GM19468 (cell line): ENCODE measurements around the gene DGCR2.

Experiments used
- ATAC-seq: cut with Tn5 transposase; IDR thresholded peaks from one replicate; pipeline ENCODE4 v1.9.1; 2021; ENCODE audit warnings: mild to moderate bottlenecking, moderate library complexity, moderate number of reproducible peaks; ENCODE audit not compliant: unreplicated experiment; ENCODE audit errors: extremely low read depth

DGCR2 gene

DNA sequence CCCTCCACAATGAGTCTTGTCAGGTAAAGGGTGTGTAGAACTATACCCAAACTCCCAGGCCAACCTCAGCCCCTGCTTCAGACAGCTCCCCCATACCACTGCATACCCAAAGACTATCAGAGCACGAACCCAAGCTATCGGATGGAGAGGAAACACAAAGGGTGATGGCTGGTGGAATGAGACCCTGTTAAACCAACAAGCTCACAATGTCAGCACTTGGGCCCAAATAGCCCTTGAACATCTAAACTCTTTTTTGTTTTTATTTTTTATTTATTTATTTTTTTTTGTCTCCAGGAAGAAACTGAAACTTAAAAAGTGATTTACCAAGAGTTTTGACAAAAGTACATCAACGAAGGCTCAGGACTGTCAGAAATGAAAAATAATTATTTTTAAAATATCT, 10.6 kb downstream of the DGCR2 start:
- ATAC-seq, result no peak

DNA sequence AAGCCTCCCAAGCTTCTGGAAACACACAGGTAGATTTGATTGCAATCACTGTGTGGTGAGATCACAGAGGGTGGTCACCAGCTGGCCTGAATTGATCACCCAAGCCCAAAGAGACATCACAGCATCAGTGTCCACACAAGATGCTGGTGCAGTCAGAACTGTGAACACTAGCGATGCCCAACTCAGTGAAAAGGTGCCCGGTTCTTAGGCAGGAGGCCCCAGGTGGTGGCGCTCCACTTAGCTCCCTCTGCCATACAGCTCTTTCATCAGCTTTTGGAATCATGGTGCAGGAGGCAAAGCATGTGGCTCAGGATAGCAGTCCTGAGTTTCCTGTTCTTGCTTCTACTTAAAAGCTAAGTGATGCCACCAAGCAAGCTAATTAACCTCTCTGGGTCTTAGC, 11.1 kb downstream of the DGCR2 start:
- ATAC-seq, result no peak

DNA sequence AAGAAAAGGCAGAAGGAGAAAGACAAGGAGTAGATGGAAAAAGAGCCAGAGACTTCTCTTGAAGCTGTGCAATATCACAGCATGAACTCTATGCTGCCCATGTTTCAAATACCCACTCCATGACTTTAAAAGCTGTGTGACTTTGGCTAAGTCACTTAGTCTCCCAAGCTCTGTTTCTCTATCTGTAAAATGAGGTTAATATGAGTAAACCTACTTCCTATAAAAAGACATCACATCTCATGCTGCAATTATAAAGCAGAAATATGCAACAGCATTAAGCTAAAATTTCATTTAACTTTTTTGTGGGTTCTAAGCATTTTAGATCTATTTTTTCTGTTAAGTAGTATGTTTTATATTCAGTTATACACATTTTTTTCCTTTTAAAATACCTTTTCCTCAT, 11.6 kb downstream of the DGCR2 start:
- no peak for ATAC-seq

DNA sequence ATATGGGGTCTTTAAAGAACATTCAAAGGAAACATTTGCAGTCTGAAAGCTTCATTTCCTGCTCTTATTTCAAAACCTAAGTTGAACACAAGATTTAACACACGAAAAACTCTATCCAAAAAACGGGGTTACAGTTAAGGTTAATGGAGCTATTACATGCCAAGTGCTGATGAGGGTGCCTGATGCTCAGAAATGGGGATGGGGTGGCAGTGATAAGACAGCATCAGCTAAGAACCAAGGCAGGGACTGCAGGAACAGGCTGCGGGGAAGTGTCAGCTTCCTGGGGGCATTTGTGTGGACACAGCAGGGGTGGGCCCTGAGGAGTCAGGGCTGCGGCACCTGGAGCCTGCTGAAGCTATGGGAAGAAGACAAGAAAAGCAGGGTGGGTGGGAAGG, 12.2 kb downstream of the DGCR2 start:
- ATAC-seq, result no peak

DNA sequence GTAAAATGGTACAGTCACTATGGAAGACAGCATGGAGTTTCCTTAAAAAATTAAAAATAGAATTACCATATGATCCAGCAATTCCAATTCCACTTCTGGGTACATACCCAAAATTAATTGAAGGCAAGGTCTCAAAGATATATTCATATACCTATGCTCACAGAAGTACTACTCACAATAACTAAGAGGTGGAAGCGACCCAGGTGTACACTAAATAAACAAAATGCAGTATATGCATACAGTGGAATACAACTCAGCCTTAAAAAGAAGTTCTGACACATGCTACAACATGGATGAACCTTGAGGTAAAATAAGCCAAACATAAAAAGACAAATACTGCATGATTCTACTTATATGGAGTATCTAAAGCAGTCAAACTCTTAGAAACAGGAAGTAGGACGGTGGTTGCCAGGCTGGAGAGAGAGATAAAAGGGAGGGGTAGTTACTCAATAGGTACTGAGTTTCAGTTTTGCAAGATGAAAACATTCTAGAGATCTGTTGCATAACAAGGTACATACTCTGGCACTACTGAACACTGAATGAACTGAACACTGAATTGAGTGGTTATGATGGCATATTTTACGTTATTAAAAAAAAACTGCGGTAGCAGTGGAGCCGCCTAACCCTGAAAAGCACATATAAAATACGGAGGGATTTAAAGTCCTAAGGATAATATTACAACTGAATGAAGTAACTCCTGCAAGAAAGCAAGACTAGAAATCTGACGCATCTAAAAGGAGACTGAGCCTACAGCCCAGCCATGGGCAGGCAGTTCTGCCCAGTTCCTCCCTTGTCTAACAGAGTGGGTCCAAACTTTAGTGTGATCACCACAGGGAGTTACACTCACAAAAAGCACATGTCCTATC, 12.8 kb downstream of the DGCR2 start:
- ATAC-seq, result peak; percentile 63

DNA sequence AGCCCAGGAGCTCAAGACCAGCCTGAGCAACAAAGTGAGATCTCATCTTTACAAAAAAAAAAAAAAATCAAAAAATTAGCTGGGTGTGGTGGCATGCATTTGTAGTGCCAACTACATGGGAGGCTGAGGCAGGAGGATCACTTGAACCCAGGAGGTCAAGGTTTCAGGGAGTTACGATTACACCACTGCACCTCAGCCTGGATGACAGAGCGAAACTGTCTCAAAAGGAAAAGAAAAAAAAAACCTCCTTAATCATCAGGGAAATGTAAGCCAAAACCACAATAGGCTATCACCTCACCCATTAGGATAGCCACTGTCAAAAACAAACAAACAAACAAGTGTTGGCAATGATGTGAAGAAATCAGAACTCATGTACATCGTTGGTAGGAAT, 13.4 kb downstream of the DGCR2 start:
- ATAC-seq, result no peak

DNA sequence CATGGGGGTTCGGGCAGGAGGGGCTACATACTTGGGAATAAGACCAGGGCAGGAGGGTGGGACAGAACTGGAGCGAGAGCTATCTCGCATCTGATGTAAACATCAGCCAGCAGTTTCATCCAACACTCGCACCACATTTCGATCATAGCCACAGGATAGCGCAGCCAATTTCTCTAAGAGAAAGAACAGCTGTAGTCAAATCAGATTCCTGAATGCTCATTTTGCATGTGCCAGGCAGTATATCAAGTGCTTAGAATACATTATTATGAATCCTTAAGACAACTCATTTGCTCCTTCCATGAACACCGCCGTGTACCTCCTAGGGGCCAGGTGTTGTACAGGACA, 14.5 kb downstream of the DGCR2 start:
- ATAC-seq, result no peak

DNA sequence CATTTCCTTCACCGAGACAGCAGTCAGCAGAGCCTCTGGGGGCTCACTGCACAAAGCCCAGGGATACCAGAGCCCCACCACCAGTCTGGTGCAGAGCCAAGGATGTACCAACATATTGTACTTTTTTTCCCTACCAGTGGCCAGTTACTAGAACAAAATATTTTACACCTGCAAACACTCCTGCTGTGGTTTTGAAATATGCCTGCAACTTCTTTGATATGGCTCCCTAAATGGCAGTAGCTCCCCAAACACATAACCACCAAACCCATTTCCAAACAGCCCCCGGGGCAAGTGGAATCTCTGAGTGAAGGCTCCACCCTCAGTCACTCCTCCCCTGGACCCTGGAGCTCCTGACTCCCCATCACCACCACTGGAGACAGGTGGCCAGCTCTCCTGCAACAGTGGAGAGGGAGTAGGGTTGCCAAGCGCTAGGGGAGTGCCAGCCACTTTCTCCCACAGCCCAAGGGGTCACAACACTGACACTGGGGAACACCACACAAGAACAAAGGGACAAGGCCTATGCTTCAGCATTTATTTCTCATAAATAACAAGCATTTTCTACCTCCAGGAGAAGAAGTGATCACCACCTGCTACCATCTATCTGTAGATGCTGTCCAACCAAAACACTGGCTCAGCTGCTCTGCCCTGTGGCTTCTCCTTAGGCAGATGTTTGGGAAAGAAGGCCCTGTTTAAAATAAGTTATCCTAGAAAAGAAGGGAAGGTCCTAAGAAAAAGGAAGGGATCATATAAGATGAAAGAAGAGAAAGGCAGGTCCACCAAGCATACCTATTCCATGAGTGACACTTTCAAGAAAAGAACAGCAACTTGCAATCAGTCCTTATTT, 15.1 kb downstream of the DGCR2 start:
- no peak for ATAC-seq

DNA sequence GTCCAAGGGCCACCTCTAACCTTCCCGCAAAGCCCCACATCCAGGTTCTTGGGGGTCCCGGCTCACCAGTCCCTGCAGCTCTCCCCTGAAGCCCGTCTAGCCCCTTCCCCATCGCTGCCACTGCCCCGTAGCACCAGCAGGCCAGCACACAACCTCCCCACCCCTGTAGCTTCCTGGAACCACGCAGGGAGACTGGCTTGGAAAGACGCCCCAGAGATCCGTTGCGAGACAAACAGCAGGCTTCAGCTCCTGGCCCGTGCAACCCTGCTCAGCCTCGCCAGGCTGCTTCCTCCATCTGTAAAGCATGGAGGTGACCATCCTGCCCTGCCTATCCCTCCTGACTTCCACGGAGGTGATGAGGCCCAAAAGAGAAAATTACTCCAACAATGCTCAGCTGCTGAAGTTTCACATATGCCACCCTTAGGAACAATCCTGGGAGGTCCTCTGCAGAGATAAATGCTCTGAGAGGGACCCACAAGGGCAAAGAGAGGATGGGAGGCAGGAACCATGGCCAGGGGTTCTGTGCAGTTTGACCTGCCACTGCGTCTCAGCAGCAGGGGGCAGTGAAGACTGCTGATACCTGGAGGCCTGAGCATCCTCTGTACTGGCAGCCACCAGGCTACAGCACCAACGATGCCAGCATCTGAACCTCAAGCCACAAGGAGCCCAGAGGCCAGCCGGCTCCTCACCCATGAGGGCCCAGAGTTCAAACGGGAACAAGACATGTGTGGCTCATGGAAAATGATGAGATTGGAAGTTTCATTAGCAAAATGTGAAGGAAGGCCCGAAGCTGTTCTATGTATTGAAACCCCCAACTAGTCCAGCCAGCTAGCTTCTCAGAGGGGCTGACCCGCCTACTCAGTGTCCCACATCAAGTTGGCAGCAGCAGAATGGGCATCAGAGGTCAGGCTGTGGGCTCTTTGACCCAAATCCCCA, 16.1 kb downstream of the DGCR2 start:
- ATAC-seq, result no peak

DNA sequence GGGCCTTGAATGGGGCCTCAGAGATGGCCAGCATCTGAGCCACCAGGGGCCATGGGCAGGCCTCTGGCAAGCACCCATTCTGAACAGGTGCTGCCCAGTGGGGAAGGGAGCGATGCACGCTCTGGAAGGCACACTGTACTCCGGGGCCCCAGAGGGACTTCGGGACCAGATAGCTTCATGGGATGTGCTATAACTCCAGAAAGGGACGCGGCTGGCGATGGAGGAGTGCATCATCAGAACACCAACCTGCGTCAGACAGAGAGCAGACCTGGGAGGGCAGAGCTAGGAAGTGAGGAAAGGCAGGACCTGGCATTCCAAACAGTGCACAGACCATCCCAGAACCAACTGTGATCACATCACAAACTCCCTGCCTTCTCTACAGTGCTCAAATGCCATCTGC, 16.8 kb downstream of the DGCR2 start:
- ATAC-seq, result no peak

DNA sequence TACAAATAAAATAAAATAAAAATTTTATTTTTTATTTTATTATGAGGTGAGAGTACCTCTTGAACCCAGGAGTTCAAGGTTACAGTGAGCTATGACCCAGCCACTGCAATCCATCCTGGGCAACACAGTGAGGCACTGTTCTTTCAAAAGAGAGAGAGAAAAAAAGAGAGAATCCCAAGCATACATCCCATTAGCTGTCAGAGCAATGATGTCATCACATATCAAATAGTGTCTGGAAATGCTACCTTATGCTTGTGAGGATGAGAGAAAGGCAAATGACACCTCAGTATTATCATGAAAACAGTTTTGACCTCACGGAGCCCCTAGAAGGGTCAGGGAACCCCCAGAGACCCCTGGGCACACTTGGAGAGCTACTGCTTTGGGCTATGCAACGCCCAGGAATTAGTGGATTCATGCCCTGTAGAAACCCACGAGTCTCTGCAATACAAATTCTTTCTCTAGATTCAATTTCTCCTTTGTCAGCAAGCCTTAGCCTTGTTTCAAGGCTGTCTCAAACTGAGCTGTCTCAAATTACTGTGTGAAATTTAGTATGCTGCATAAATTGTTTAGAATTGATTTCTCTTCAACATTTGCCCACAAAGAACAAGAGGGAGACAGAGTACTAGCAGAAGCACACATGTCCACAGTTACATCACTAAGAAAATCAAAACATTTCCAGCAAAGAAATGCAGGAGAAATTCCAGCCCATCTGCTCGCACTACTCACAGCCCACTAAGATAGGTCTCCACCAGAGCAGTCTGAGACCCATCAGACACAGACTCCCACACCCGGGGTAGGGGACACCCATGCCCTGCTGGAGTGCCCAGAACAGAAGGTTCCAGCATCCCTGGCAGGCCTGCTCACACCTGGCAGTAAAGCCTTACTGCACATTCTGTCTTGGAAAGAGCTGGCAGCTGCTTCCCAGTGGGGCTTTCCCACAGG, 18.1 kb downstream of the DGCR2 start:
- no peak for ATAC-seq

DNA sequence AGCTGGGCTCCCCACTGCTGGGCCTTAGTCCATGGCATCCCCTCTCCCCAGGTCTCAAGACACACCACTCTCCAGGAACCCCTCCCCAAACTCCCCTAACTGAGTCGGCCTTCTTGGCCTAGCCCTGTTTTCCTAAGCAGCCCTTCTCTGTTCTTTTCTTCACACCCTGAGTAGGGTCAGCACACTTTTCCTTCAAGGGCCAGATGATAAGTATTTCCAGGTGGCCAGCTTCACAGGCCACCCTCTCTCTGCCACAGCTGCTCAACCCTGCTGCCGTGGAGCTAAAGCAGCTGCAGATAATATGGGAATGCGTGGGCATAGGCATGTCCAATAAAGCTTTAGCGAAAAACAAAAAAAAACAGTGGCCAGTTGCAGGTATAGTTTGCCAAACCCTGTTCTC, 24.1 kb downstream of the DGCR2 start:
- ATAC-seq, result no peak

DNA sequence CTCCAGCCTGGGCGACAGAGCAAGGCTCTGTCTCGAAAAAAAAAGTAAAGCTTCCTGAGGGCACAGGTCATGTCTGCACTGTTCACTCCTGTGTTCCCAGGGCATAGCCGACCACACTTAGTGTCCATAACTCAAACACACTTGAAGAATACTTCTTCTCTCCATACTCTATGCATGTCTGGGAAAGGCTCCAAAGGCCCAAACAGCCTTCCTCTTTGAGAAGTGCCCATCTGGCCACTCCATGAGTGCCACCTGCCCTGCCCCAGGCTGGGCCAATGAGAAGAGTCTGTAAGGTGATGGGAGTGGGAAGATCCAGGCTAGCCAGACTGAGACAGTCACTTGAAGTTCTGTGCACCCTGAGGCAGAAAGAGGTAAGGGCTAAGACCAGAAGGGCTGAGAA, 24.7 kb downstream of the DGCR2 start:
- no peak for ATAC-seq

DNA sequence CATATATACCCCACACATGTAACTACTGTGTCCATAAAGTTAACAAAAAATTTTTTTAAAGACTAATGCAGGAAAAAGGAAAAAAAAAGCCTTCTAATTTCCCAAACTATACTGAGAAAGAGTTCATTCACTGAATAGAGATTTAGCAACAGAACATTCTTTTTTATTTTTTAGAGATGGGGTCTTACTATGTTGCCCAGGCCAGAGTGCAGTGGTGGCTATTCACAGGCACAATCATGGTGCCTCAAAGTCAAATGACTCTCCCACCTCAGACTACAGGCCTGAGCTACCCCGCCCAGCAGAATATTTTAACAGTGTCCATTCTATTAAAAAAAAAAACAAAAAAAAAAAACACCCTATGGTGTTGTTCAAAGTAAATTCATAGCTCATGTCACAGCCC, 25.7 kb downstream of the DGCR2 start:
- no peak for ATAC-seq

DNA sequence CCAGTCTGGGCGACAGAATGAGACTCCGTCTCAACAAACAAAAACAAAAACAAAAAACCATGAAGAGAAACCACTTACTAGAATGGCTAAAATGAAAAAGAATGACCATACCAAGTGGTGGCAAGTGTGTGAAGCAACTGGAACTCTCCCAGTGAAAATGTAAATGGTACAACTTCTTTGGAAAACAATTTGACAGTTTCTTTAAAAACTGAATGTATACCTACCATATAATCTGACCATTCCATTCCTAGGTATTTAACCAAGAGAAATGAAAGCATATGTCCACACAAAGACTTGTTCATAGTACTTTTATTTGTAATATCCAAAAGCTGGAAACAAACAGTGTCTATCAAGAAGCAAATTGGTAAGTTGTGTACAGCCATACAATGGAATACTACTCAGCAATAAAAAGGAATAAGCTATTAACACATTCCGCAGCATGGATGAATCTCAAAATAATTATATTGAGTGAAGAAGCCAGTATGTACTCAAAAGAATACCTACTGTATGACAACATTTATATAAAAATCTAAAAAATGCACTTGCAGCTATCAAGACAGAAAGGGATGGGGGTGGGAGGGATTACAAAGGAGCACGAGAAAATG, 27.7 kb downstream of the DGCR2 start:
- no peak for ATAC-seq

DNA sequence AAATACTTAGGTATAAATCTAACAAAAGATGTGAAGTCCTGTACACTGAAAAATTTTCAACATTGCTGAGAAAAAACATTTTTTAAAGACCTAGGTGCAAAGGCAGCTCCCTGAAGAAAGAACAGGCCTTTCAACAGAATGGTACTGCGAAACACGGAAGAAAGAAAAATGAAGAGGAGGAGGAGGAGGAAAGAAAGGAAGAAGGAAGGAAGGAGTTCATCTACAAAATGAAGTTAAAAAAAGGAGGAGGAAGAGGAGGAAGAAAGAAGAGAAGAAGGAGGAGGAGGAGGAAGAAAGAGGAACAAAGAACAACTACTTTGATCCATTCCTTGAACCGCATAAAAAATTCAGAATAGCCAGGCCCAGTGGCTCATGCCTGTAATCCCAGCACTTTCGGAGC, 29.5 kb downstream of the DGCR2 start:
- ATAC-seq, result no peak

DNA sequence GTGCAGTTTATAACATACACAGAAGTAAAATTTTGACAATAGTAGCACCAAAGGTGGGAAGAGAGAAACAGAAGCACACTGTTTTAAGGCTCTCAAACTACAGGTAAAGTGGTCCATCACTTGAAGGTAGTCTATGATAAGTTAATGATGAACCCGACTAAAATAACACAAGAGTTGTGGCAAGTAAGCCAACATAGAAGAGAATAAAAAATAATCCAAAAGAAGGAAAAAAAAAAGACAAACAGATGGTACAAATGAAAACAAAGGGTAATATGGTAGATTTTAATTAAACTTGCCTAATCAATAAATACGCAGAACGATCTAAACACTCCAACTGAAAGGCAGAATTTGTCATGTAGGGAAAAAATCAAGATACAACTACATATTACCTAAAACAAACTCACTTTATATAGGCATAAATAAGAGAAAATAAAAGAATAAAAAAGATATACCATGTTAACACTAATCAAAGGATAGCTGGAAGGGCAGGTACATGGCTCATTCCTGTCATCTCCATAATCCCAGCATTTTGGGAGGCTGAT, 31.6 kb downstream of the DGCR2 start:
- no peak for ATAC-seq

DNA sequence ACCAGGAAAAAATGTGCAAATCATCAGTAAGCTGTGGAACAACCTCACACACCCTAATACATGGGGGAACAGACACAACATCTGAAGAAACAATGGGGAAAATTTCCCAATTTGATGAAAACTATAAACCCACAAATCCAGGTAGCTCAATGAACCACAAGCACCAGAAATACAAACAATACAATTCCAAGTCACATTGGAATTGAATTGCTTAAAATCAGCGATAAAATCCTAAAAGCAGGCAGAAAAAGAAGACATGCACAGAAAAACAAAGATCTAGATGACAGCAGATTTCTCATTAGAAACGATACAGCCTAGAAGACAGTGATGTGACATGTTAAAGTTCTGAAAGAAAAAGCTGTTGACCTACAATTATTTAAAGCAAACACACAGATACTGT, 32.0 kb downstream of the DGCR2 start:
- ATAC-seq, result no peak
